Thymus (tissue), 2 donors: ENCODE measurements around the gene C17orf107. TPM values are rescaled to one million over a fixed set of nuclear protein-coding genes. Genes with fewer than 3 reads are reported as not detected.

Source experiments
- polyA plus RNA-seq: library from polyadenylated mRNA; stranded (reverse); fragments of 200-250 nt; gene quantifications from one replicate; pipeline ENCODE4 v1.2.3, GENCODE V29; 2013
- total RNA-seq: library from RNA; stranded (reverse); fragments of 120-200 nt; gene quantifications from one replicate; pipeline ENCODE4 v1.2.4, GENCODE V29; 2013
- donor health status: healthy.

C17orf107 gene
- total and polyA plus RNA-seq, 2 donors: 0.57 to 1.2 TPM

Other genes with a start within 250 kb of the C17orf107 start
- 7.7 TPM for gene PELP1, start 195.4 kb upstream of the C17orf107 start, total RNA-seq
- 26.9 TPM for gene PELP1, start 195.4 kb upstream of the C17orf107 start, polyA plus RNA-seq
- gene ARRB2, start 188.9 kb upstream of the C17orf107 start, total RNA-seq: 60.2 TPM
- gene ARRB2, start 188.9 kb upstream of the C17orf107 start, polyA plus RNA-seq: 91.2 TPM
- 28.1 TPM for gene MED11, start 168.1 kb upstream of the C17orf107 start, total RNA-seq
- gene MED11, start 168.1 kb upstream of the C17orf107 start, polyA plus RNA-seq: 40.3 TPM
- gene ZMYND15, start 159.7 kb upstream of the C17orf107 start, total RNA-seq: 0.52 TPM
- gene ZMYND15, start 159.7 kb upstream of the C17orf107 start, polyA plus RNA-seq: 3.8 TPM
- gene CXCL16, start 159.6 kb upstream of the C17orf107 start, total RNA-seq: 3.3 TPM
- 32.9 TPM for gene CXCL16, start 159.6 kb upstream of the C17orf107 start, polyA plus RNA-seq
- gene TM4SF5, start 127.7 kb upstream of the C17orf107 start, total RNA-seq: not detected
- 0.14 TPM for gene TM4SF5, start 127.7 kb upstream of the C17orf107 start, polyA plus RNA-seq
- gene VMO1, start 113.2 kb upstream of the C17orf107 start, total RNA-seq: 2.7 TPM
- gene VMO1, start 113.2 kb upstream of the C17orf107 start, polyA plus RNA-seq: 30.6 TPM
- 0.14 TPM for gene GLTPD2, start 110.6 kb upstream of the C17orf107 start, total RNA-seq
- gene GLTPD2, start 110.6 kb upstream of the C17orf107 start, polyA plus RNA-seq: 0.16 TPM
- gene PSMB6, start 103.4 kb upstream of the C17orf107 start, total RNA-seq: 183 TPM
- gene PSMB6, start 103.4 kb upstream of the C17orf107 start, polyA plus RNA-seq: 122 TPM
- 14.5 TPM for gene PLD2, start 92.4 kb upstream of the C17orf107 start, total RNA-seq
- 30.7 TPM for gene PLD2, start 92.4 kb upstream of the C17orf107 start, polyA plus RNA-seq
- gene MINK1, start 66.2 kb upstream of the C17orf107 start, total RNA-seq: 10.2 TPM
- gene MINK1, start 66.2 kb upstream of the C17orf107 start, polyA plus RNA-seq: 83.8 TPM
- 0.24 TPM for gene CHRNE, start 3.6 kb downstream of the C17orf107 start, total RNA-seq
- 1.9 TPM for gene CHRNE, start 3.6 kb downstream of the C17orf107 start, polyA plus RNA-seq
- gene GP1BA, start 32.7 kb downstream of the C17orf107 start, total RNA-seq: 0.14 TPM
- gene GP1BA, start 32.7 kb downstream of the C17orf107 start, polyA plus RNA-seq: 0.09 TPM
- 46.7 TPM for gene SLC25A11, start 40.5 kb downstream of the C17orf107 start, total RNA-seq
- gene SLC25A11, start 40.5 kb downstream of the C17orf107 start, polyA plus RNA-seq: 30.9 TPM
- 73.0 TPM for gene RNF167, start 40.7 kb downstream of the C17orf107 start, total RNA-seq
- 189 TPM for gene RNF167, start 40.7 kb downstream of the C17orf107 start, polyA plus RNA-seq
- 635 TPM for gene PFN1, start 49.0 kb downstream of the C17orf107 start, total RNA-seq
- gene PFN1, start 49.0 kb downstream of the C17orf107 start, polyA plus RNA-seq: 727 TPM
- gene ENO3, start 51.6 kb downstream of the C17orf107 start, total RNA-seq: 12.4 TPM
- gene ENO3, start 51.6 kb downstream of the C17orf107 start, polyA plus RNA-seq: 25.7 TPM
- 60.9 TPM for gene SPAG7, start 68.3 kb downstream of the C17orf107 start, total RNA-seq
- 98.8 TPM for gene SPAG7, start 68.3 kb downstream of the C17orf107 start, polyA plus RNA-seq
- gene CAMTA2, start 88.1 kb downstream of the C17orf107 start, total RNA-seq: 2.8 TPM
- 51.5 TPM for gene CAMTA2, start 88.1 kb downstream of the C17orf107 start, polyA plus RNA-seq
- 0.24 TPM for gene INCA1, start 98.0 kb downstream of the C17orf107 start, total RNA-seq
- gene INCA1, start 98.0 kb downstream of the C17orf107 start, polyA plus RNA-seq: 1.5 TPM
- gene KIF1C, start 98.4 kb downstream of the C17orf107 start, total RNA-seq: 10.8 TPM
- gene KIF1C, start 98.4 kb downstream of the C17orf107 start, polyA plus RNA-seq: 15.4 TPM
- 0.80 TPM for gene SLC52A1, start 135.9 kb downstream of the C17orf107 start, total RNA-seq
- gene SLC52A1, start 135.9 kb downstream of the C17orf107 start, polyA plus RNA-seq: 0.96 TPM
- gene ZFP3, start 178.9 kb downstream of the C17orf107 start, total RNA-seq: 3.3 TPM
- gene ZFP3, start 178.9 kb downstream of the C17orf107 start, polyA plus RNA-seq: 4.6 TPM
- 9.5 TPM for gene ZNF232, start 212.3 kb downstream of the C17orf107 start, total RNA-seq
- gene ZNF232, start 212.3 kb downstream of the C17orf107 start, polyA plus RNA-seq: 9.9 TPM
- gene USP6, start 216.5 kb downstream of the C17orf107 start, total RNA-seq: 0.14 TPM
- gene USP6, start 216.5 kb downstream of the C17orf107 start, polyA plus RNA-seq: 0.30 TPM